ENCODE data around the gene CENPP. TPM values are rescaled to one million over a fixed set of nuclear protein-coding genes. Genes with fewer than 3 reads are reported as not detected.

CENPP gene
- total RNA-seq, 1 donor from 2014 or later: 2.3 TPM

DNA sequence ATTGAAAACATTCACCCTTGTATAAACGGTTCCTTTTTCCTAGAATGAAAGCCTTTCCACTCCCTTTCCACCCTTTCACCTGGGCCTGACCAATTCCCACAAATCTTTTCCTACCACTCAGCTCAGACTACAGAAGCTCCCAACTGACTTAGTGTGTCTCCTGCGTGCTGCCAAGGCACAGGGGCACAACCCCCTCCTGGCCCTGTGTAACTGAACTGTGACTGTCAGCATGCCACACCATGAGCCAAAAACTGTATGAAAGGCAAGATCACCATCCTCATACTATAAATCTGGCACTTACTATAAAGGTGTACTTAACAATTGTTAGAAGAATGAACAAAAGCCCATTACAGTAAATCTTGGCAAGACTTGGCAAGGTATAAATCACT is 12.1 kb upstream of the CENPP start:
- no peak for DNase-seq (ENCODE audit: low spot score)

DNA sequence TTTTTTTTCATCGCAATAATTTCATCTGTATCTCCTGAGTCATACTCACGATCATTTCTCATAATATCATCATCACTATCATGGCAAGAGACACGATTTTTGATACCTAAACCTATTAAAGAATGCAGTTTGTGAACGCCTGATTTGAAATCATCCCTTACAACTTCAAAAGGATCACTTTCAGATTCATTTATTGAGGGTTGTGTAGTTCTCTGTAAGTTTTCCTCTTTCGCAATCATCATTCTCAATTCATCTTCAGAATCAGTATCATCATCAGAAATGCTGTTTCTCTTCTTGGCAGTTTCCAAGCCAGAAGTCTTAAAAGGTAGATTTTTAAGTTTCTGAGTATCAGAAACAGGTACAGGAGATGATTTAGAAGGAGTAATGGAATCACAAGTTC is 10.3 kb upstream of the CENPP start:
- no peak for DNase-seq (ENCODE audit: low spot score)

- DNase-seq (ENCODE audit: low spot score): no peak
Observed at GRCh38 chr9:92324431-92324830, 1.3 kb upstream of the CENPP start.

DNA sequence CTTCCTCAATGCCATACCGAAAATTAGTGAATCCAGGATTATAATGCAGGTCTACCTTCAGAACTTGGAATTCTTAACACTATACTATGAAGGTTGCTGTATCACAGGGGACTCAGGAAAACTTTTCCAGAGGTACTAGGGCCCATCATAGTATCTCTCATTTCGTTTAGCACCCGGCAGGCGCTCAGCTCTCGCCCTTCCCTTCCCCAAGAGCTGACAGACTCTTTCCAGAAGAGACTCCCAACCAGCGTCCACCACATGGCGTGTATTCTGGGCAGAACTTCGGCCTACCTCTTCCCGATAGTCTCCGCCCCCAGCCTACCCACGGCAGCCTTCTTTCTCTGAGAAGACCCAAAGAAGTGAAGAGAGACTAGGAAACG is 874 bp upstream of the CENPP start:
- DNase-seq (ENCODE audit: low spot score): no peak

GRCh38 chr9:92325991-92326500 is 293 bp downstream of the CENPP start:
- no peak for DNase-seq (ENCODE audit: low spot score)

DNA sequence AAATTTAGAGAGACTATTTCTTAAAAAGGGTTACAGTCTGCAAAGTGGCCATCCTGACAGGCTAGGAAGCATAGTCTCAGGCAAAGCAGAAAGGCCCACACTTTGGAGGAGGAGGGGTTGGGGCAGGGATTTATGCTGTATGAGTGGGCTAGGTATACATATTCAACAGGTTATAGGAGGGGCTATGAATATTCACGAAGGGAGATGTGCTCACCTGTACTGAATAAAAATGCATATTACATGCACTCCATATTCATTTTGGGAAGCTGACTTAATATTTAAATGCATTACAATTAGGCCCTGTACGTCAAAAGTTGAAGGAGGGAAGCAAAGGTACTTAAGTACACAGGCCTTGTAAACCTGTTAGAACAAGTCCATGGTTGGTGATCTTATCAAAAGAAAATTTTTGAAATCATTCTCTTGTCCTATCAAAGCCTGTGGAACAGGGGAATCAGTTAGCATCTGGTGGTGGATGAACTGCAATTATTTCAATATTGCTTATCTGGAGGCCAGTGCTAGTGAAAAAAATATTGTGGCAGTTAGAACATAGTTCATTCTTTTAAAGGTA is 1.6 kb downstream of the CENPP start:
- DNase-seq (ENCODE audit: low spot score): no peak

GRCh38 chr9:92328225-92328624 is 2.5 kb downstream of the CENPP start:
- no peak for DNase-seq (ENCODE audit: low spot score)

DNA sequence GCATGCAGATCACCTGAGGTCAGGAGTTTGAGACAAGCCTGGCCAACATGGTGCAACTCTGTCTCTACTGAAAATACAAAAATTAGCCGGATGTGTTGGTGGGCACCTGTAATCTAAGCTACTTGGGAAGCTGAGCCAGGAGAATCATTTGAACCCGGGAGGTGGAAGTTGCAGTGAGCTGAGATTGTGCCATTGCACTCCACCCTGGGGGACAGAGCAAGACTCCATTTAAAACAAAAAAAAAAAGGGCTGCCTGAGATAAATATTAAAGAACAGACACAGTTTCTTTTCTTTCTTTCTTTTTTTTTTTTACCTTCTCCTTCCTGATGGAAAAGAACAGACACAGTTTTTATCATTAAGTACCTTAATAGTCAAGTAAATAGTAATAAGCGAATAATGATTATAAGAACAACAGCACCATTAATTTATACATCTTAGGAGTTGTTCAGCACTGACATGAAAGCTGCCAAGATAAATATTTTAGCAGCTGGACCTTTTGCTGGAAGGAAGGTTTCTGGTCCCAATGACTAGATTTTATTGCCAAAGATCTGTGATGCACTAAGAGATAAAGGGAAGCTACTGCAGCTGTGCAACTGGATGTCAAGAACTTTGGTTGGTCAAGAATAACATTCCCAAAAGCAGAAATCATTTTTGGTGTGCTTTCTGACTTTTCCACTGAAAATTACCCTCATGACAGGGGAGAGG is 7.0 kb downstream of the CENPP start:
- no peak for DNase-seq (ENCODE audit: low spot score)

GRCh38 chr9:92333282-92333634 is 7.5 kb downstream of the CENPP start:
- DNase-seq (ENCODE audit: low spot score): no peak

DNA sequence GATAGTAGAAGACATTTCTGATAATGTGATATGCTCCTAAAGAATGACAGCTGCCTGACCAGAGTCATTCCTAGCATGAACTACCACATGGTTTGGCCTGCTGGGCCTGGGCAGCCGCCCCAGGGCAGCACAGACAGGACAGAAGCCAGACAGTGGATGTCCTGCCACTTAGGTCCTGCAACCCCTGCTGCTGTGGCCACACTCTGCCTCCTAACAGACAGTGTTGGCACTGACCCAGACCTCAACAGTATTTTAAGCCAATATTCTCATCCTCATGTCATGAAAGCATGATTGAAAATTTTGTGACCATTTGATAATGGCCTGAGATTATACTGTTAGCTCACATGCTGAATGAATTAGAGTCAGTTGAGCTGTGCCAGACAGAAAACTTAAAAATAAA is 15.8 kb downstream of the CENPP start:
- DNase-seq (ENCODE audit: low spot score): no peak

DNA sequence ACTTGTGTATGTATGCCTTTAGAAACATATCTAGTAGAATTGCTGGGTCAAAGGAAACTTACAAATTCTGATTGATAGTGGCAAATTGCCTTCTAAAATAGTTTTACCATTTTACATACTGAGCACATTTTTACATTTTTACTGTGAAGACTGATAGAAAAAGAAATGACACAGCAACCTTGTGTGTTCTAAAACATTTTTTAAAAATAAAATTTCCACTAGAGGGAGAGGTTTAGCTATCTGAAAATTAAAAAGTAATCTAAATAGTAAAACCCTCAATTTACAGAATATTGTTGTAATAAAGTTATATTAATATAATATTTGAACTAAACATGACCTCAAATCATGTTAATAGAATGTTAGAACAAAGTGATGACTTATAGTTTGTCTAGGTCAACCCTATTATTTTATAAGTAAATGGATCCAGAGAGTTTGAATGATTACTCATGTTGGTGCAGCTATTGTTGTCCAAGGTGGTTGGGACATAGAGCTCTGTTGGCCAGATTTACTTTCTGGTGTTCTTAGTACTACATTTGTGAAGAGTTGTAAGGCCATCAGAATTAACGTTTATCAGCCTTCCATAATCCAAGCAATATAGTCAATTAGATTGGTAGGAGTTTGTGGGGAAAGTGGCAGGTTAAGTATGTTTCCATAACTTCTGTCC is 17.2 kb downstream of the CENPP start:
- no peak for DNase-seq (ENCODE audit: low spot score)

DNA sequence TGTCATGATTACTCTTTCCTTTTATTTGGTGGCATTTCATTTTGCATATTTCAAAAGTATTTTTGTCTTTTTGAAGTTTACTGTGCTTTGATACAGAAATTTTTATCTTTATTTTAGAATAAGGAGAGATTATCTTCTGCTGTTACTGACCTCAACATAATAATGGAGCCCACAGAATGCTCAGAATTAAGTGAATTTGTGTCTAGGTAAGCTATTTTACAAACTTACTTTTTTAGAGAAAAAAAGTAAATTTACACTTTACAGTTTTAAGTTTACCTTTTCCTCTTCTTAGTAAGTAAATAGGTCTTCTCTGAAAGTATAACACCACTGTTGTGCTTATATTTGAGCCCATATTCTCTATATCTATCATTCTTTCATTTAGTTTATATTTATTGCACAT is 19.8 kb downstream of the CENPP start:
- no peak for DNase-seq (ENCODE audit: low spot score)

- no peak for DNase-seq (ENCODE audit: low spot score)
Observed at GRCh38 chr9:92349771-92350739, 24.3 kb downstream of the CENPP start.

DNA sequence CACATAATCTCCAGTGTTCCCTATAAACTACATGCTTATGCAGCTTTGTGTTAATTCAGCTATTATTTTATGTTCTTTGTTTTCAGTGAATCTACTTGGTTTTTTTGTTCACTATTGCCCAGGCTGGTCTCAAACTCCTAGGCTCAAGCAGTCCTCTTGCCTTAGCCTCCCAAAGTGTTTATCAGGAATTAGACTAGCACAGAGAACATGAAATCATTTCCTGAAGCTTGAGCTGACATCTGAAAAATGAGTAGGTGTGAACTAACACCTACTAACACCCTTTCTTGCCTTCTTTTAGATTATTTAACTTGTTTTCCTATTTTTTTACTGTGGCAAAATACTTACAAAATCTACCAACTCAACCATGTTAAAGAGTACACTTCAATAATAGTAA is 25.0 kb downstream of the CENPP start:
- DNase-seq (ENCODE audit: low spot score): no peak

DNA sequence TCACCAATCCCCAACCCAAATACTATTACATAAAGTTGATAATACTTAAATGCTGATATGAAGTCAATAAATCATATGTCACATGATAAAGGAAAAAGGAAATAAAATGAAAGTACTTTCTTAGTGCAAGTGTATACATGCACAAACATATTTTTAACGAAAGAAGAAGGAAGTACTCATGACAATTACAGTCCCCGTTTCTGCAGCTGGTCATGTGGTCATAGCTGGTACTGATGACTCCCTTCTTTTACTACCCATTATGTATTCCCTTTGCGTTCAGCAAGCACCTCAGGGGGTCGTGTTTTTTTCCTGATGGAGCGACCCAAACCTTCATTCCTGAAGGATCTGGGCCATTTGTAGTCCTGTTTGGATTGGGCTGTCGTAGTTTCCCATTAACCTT is 27.3 kb downstream of the CENPP start:
- no peak for DNase-seq (ENCODE audit: low spot score)

- no peak for DNase-seq (ENCODE audit: low spot score)
Observed at GRCh38 chr9:92359394-92359995, 33.7 kb downstream of the CENPP start.

GRCh38 chr9:92360083-92360482 is 34.3 kb downstream of the CENPP start:
- DNase-seq (ENCODE audit: low spot score): no peak

GRCh38 chr9:92369075-92369474 is 43.3 kb downstream of the CENPP start:
- DNase-seq (ENCODE audit: low spot score): no peak

GRCh38 chr9:92373167-92373566 is 47.4 kb downstream of the CENPP start:
- no peak for DNase-seq (ENCODE audit: low spot score)

DNA sequence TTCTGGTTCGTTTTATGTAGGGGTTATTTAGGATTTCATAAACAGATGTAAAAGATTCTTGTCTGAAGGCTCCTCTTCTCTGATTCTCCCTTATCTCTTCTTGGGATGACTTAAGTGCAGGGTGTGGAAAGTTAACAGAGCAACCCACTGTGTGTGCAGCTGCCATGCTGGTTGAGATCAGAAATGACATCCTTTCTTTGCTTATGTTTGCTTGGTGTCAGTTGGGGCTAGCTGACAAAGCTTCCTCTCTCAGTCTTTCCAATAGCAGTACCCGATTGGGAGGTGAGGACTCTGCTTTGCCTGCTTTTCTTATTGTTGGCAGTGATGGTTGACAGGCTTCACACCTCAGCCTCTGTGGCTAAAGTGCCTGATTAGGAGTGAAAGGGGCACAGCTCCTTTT is 52.1 kb downstream of the CENPP start:
- DNase-seq (ENCODE audit: low spot score): no peak

GRCh38 chr9:92378865-92379560 is 53.3 kb downstream of the CENPP start:
- no peak for DNase-seq (ENCODE audit: low spot score)
